Measurements from ENCODE around the gene VPS35L.

- TF ChIP-seq POLR2A (IDR thresholded peaks at IDR 0.05; ENCODE audit: low read depth, low read length) = no peak
- TF ChIP-seq JUNB (IDR thresholded peaks at IDR 0.05) = no peak
- no peak for TF ChIP-seq ZBTB33 (IDR thresholded peaks at IDR 0.05)
- no peak for TF ChIP-seq FOS (IDR thresholded peaks at IDR 0.05; ENCODE audit: borderline replicate concordance, extremely low read depth, insufficient read length)
- TF ChIP-seq BACH1 (IDR thresholded peaks at IDR 0.05; ENCODE audit: borderline replicate concordance) = no peak
These were observed 32.7 kb upstream of the VPS35L start for GRCh38 chr16:19522760-19523159.
